Stimulated activated CD8-positive, alpha-beta memory T cell treated with anti-CD3 and anti-CD28 coated beads, Interleukin-12 subunit alpha, Interleukin-12 subunit beta, amount 100 ng/mL, for 1 hour (primary cell): Measurements from ENCODE around the gene ORMDL1.
"Not testable (repeated sequence)": the region's sequence is repeated elsewhere in the genome, so short reads cannot be mapped to it uniquely, and the experiment has no call there.

Experiments
- DNase-seq: peaks from one replicate; pipeline ENCODE4 v3.0.0-alpha.2; 2020; ENCODE audit warnings: low read depth

ORMDL1 gene

GRCh38 chr2:189770590-189771322, 13.4 kb downstream of the ORMDL1 start:
- no peak for DNase-seq

- no peak for DNase-seq
These were observed 20.1 kb downstream of the ORMDL1 start for GRCh38 chr2:189763908-189764661.

- peak; percentile 85 for DNase-seq
These were observed 21.4 kb downstream of the ORMDL1 start, which contains the start of gene OSGEPL1 for GRCh38 chr2:189762551-189763298. TSS of gene OSGEPL1 (minus strand) at chr2:189762792. CDS start at chr2:189761640, 1,152 bp downstream.

- no peak for DNase-seq
These were observed 21.9 kb downstream of the ORMDL1 start for GRCh38 chr2:189762229-189762550.

- DNase-seq: not testable (repeated sequence)
These were observed 24.0 kb downstream of the ORMDL1 start for GRCh38 chr2:189760154-189760553.

- DNase-seq: no peak
These were observed 27.7 kb downstream of the ORMDL1 start for GRCh38 chr2:189756311-189756952.

- DNase-seq: no peak
These were observed 33.0 kb downstream of the ORMDL1 start for GRCh38 chr2:189751080-189751658.

GRCh38 chr2:189729430-189729829, 54.7 kb downstream of the ORMDL1 start:
- no peak for DNase-seq

- DNase-seq: no peak
These were observed 57.3 kb downstream of the ORMDL1 start for GRCh38 chr2:189726849-189727248.

- DNase-seq: no peak
These were observed 57.9 kb downstream of the ORMDL1 start for GRCh38 chr2:189726271-189726670.

GRCh38 chr2:189723192-189723591, 60.9 kb downstream of the ORMDL1 start:
- no peak for DNase-seq
